ENCODE measurements around the gene ASPSCR1. TPM values are rescaled to one million over a fixed set of nuclear protein-coding genes. Genes with fewer than 3 reads are reported as not detected.
"Not testable (repeated sequence)": the region's sequence is repeated elsewhere in the genome, so short reads cannot be mapped to it uniquely, and the experiment has no call there.

The ASPSCR1 gene
- total RNA-seq, 2 donors from 2014 or later = 21.6 to 46.8 TPM

DNA sequence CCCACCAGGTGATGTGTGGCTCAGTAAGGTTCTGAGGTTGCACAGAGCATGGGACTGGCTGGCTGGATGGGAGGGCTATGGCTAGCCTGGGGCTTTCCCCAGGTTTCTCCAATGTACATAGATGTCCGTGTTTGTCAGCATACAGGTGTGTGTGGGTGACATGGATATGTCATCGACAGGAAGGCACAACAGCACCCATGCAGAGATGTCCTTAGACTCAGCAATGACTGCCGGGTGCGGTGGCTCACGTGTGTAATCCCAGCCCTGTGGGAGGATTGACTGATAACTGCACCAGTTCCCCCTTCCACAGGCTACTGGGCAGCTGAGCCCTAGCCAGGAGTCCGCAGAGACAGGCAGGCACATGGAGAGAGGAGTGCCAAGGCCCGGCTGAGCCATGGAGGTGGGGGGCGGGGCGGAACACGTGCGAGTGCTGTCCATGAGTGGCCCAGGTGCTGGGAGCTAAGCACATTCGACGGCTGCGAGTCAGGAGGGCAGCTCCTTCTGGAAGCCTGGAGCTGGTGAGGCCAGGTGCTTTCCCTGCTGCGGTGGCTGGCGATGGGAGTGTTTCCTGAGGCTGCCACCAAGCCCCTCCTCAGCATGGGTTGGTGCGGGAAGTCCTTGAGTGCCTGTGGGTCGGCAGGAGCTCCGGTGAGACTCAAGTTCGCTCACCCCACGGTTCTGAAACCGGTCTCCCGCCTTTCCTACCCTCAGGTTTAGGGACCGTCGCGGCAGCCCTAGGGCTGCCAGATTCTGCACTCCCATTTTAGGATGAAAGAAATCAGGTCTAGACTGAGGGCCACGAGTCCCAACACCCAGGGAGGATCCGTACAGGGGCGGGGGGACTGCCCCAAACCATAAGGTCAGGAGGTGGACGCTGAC is 858 bp upstream of the ASPSCR1 start:
- Mint-ChIP-seq H3K27me3 (peaks cover 5 to 7% of the 10 kb centered on the region in 2 donors), H3K9me3 (no peaks in the 10 kb centered on the region), H3K4me1 (ENCODE audit: low read depth in 2 of 2) (peaks cover 13 to 31% of the 10 kb centered on the region in 2 donors), H3K4me3 (peak overlapping the region; percentile 94), H3K27ac (peak overlapping the region; percentile 86 to 94), H3K36me3 (no peaks in the 10 kb centered on the region)
- ATAC-seq (no peak), DNase-seq (ENCODE audit: low spot score) (peak; percentile 60)

- Mint-ChIP-seq H3K4me3 (peak overlapping the region; percentile 69), H3K27ac (peak overlapping the region in 1 of 2 donors; percentile 51), H3K27me3 (peaks cover 5 to 7% of the 10 kb centered on the region in 2 donors), H3K36me3 (no peaks in the 10 kb centered on the region), H3K9me3 (no peaks in the 10 kb centered on the region), H3K4me1 (ENCODE audit: low read depth in 2 of 2) (peaks cover 13 to 31% of the 10 kb centered on the region in 2 donors)
- ATAC-seq (no peak), DNase-seq (ENCODE audit: low spot score) (no peak)
Measured at GRCh38 chr17:81978524-81979298, 1.3 kb downstream of the ASPSCR1 start.

- H3K4me3 Mint-ChIP-seq = peak overlapping the region; percentile 12
- peaks cover 13 to 32% of the 10 kb centered on the region in 2 donors for H3K4me1 Mint-ChIP-seq (ENCODE audit: low read depth in 2 of 2)
- no peak overlapping the region for H3K27ac Mint-ChIP-seq
- peaks cover 0 to 2% of the 10 kb centered on the region in 2 donors for H3K27me3 Mint-ChIP-seq
- peaks cover 2% of the 10 kb centered on the region for H3K36me3 Mint-ChIP-seq
- no peak for DNase-seq (ENCODE audit: low spot score)
- H3K9me3 Mint-ChIP-seq = no peaks in the 10 kb centered on the region
- no peak for ATAC-seq
Measured at GRCh38 chr17:81980122-81980521, 2.7 kb downstream of the ASPSCR1 start.

- peaks cover 13 to 33% of the 10 kb centered on the region in 2 donors for H3K4me1 Mint-ChIP-seq (ENCODE audit: low read depth in 2 of 2)
- DNase-seq (ENCODE audit: low spot score) (no peak), ATAC-seq (no peak)
- H3K27me3 Mint-ChIP-seq = no peaks in the 10 kb centered on the region
- H3K9me3 Mint-ChIP-seq = no peaks in the 10 kb centered on the region
- no peak overlapping the region for H3K4me3 Mint-ChIP-seq
- peaks cover 4% of the 10 kb centered on the region for H3K36me3 Mint-ChIP-seq
- H3K27ac Mint-ChIP-seq = no peak overlapping the region
Measured at GRCh38 chr17:81980707-81981343, 3.4 kb downstream of the ASPSCR1 start.

- not testable (repeated sequence) for H3K27me3 Mint-ChIP-seq; H3K27ac Mint-ChIP-seq; H3K36me3 Mint-ChIP-seq; ATAC-seq; DNase-seq (ENCODE audit: low spot score); H3K9me3 Mint-ChIP-seq; H3K4me3 Mint-ChIP-seq
- peaks cover 13 to 27% of the 10 kb centered on the region in 2 donors for H3K4me1 Mint-ChIP-seq (ENCODE audit: low read depth in 2 of 2)
Measured at GRCh38 chr17:81981511-81981910, 4.1 kb downstream of the ASPSCR1 start.

DNA sequence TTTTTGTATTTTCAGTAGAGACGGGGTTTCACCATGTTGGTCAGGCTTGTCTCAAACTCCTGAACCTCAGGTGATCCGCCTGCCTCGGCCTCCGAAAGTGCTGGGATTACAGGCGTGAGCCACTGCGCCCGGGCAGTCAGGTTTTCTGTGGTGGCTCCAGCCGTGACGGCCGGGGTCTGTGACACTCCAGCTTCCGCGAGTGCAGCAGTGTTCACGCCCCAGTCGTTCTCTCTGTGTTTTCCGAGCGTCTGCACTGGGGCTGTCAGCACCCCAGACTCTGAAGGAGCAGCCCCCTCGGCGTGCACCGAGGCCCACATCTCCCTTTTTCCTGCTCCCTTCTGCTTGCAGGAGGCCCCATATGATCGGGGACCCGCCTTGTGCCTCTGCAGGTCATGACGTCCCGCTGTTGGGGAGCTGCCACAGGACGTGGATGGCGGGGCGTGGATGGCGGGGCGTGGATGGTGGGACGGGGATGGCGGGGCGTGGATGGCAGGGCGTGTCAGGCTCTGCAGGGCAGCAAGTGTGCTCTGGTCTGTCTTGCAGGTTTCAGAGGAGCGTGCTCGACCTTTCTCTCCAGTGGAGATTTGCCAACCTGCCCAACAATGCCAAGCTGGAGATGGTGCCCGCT is 5.7 kb downstream of the ASPSCR1 start:
- Mint-ChIP-seq H3K27ac (no peak overlapping the region), H3K9me3 (no peaks in the 10 kb centered on the region), H3K27me3 (no peaks in the 10 kb centered on the region), H3K4me1 (ENCODE audit: low read depth in 2 of 2) (peaks cover 13 to 26% of the 10 kb centered on the region in 2 donors), H3K36me3 (peaks cover 4% of the 10 kb centered on the region), H3K4me3 (no peak overlapping the region)
- ATAC-seq = no peak
- no peak for DNase-seq (ENCODE audit: low spot score)

DNA sequence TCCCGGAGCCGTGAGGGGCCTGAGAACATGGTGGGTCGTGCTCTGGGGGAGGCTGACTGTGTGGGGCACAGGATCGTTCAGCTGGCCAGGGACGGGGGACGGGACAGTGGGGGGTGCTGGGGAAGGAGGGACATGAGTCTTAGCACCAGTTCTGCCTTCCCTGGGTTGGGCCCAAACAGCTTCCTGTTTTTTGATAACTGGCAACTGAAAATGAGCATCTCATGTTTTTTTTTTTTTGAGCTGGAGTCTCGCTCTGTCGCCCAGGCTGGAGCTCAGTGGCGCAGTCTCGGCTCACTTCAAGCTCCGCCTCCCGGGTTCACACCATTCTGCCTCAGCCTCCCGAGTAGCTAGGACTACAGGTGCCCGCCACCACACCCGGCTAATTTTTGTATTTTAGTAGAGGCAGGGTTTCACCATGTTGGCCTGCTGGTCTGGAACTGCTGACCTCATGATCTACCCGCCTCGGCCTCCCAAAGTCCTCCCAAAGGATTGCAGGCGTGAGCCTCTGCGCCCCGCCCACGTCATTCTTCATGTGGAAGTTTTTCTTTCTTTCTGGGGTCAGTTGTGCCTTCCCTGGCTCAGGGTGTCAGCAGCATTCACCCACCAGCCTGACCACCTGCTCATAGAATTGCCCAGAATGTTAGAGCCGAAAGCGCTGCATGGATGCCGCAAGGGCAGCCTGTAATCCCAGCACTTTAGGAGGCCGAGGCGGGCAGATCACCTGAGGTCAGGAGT is 6.4 kb downstream of the ASPSCR1 start:
- Mint-ChIP-seq H3K27me3 (no peaks in the 10 kb centered on the region), H3K36me3 (peaks cover 4% of the 10 kb centered on the region), H3K27ac (no peak overlapping the region), H3K9me3 (no peaks in the 10 kb centered on the region), H3K4me3 (no peak overlapping the region), H3K4me1 (ENCODE audit: low read depth in 2 of 2) (peaks cover 13 to 21% of the 10 kb centered on the region in 2 donors)
- ATAC-seq (no peak), DNase-seq (ENCODE audit: low spot score) (no peak)

DNA sequence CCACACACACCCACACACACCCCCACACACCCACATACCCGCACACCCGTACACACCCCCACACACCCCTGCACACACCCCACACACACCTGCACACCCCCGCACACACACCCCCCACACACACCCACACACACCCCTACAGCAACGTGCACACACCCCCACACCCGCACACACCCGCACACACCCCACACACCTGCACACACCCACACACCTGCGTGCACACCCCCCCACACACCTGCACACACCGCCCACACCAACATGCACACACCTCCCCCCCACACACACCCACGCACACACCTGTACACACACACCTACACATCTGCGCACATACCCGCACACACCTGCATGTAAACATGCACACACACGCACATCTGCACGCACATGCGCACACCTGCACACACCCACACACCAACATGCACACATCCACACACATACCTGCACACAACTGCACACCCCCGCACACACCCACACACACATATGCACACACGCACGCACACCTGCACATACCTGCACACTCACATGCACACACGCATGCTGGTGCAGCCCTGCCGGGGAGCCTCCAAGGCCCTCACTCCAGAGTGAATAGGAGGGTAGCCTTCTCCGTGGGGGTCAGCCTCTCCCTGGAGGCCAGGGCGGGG is 7.5 kb downstream of the ASPSCR1 start:
- Mint-ChIP-seq H3K27ac (no peak overlapping the region), H3K27me3 (no peaks in the 10 kb centered on the region), H3K36me3 (peaks cover 4% of the 10 kb centered on the region), H3K4me3 (no peak overlapping the region), H3K9me3 (no peaks in the 10 kb centered on the region), H3K4me1 (ENCODE audit: low read depth in 2 of 2) (peaks cover 6 to 13% of the 10 kb centered on the region in 2 donors)
- DNase-seq (ENCODE audit: low spot score) = no peak
- ATAC-seq = peak in 1 of 2 donors; percentile 28

- no peak overlapping the region for H3K4me3 Mint-ChIP-seq
- no peak for ATAC-seq
- peaks cover 4% of the 10 kb centered on the region for H3K36me3 Mint-ChIP-seq
Measured at GRCh38 chr17:81986606-81987005, 9.2 kb downstream of the ASPSCR1 start.

GRCh38 chr17:81987161-81987770 is 9.8 kb downstream of the ASPSCR1 start:
- ATAC-seq = no peak
- Mint-ChIP-seq H3K27me3 (no peaks in the 10 kb centered on the region), H3K4me1 (ENCODE audit: low read depth in 2 of 2) (peaks cover 0 to 13% of the 10 kb centered on the region in 2 donors)

More at GRCh38 chr17:81986606-81987005, 9.2 kb downstream of the ASPSCR1 start:
- Mint-ChIP-seq H3K27me3 (no peaks in the 10 kb centered on the region), H3K27ac (no peak overlapping the region), H3K4me1 (ENCODE audit: low read depth in 2 of 2) (peaks cover 0 to 13% of the 10 kb centered on the region in 2 donors), H3K9me3 (no peaks in the 10 kb centered on the region)
- DNase-seq (ENCODE audit: low spot score) = no peak

GRCh38 chr17:81990836-81991683 is 13.6 kb downstream of the ASPSCR1 start:
- Mint-ChIP-seq H3K4me1 (ENCODE audit: low read depth in 2 of 2) (peaks cover 0 to 9% of the 10 kb centered on the region in 2 donors), H3K4me3 (no peak overlapping the region), H3K9me3 (no peaks in the 10 kb centered on the region), H3K27ac (no peak overlapping the region), H3K36me3 (no peaks in the 10 kb centered on the region), H3K27me3 (no peaks in the 10 kb centered on the region)
- no peak for ATAC-seq
- DNase-seq (ENCODE audit: low spot score) = no peak

More at GRCh38 chr17:81987161-81987770, 9.8 kb downstream of the ASPSCR1 start:
- Mint-ChIP-seq H3K4me3 (no peak overlapping the region), H3K27ac (no peak overlapping the region), H3K9me3 (no peaks in the 10 kb centered on the region), H3K36me3 (peaks cover 4% of the 10 kb centered on the region)
- DNase-seq (ENCODE audit: low spot score) = no peak
